CD14-positive monocyte (primary cell): ENCODE measurements around the gene DDX42. TPM values are rescaled to one million over a fixed set of nuclear protein-coding genes. Genes with fewer than 3 reads are reported as not detected.

Source experiments
- DNase-seq, 3 donors: peaks; one replicate each; pipeline ENCODE4 v3.0.0-alpha.2; 2011 to 2022
- H2AFZ ChIP-seq: 2 replicates; pipeline ENCODE4 v1.6.0; 2012; ENCODE audit warnings: mild to moderate bottlenecking, low read depth, low read length, inconsistent platforms; ENCODE audit not compliant: insufficient read depth, poor library complexity, severe bottlenecking
- H3K27ac ChIP-seq, 2 donors: 1 replicate in 1 of 2; 2 replicates in 1 of 2; pipeline ENCODE4 v1.5.1; 2012 to 2013; ENCODE audit warnings: low read length in 2 of 2, control low read depth in 1 of 2, inconsistent platforms in 1 of 2, low read depth in 1 of 2, mild to moderate bottlenecking in 1 of 2
- H3K27me3 ChIP-seq, 2 donors: one replicate each; pipeline versions ENCODE4 v1.6.0 to v1.6.1; 2011 to 2013; ENCODE audit warnings: low read length in 2 of 2; ENCODE audit not compliant: control insufficient read depth in 2 of 2, insufficient read depth in 2 of 2
- H3K36me3 ChIP-seq, 2 donors: replicated peaks in 1 of 2; 1 replicate in 1 of 2; 2 replicates in 1 of 2; pipeline versions ENCODE4 v1.5.1 to v1.6.1; 2012 to 2013; ENCODE audit warnings: low read length in 2 of 2, control low read depth in 1 of 2, inconsistent platforms in 1 of 2, mild to moderate bottlenecking in 1 of 2; ENCODE audit not compliant: insufficient read depth in 2 of 2, control insufficient read depth in 1 of 2
- H3K4me1 ChIP-seq, 2 donors: 1 replicate in 1 of 2; 2 replicates in 1 of 2; pipeline versions ENCODE4 v1.5.1 to v1.6.1; 2012 to 2013; ENCODE audit warnings: low read length in 2 of 2, control low read depth in 1 of 2, inconsistent platforms in 1 of 2, mild to moderate bottlenecking in 1 of 2, moderate library complexity in 1 of 2; ENCODE audit not compliant: insufficient read depth in 2 of 2, control insufficient read depth in 1 of 2
- H3K4me2 ChIP-seq: replicated peaks from 2 replicates; pipeline ENCODE3; 2012; ENCODE audit warnings: low read length, moderate library complexity, mild to moderate bottlenecking; ENCODE audit not compliant: poor library complexity, severe bottlenecking; ENCODE audit errors: extremely low read depth
- H3K4me3 ChIP-seq, 3 experiments: fragments of 200-600 bp in 1 of 3; sonication (generic) in 1 of 3; replicated peaks in 1 of 3; 1 replicate in 2 of 3; 2 replicates in 1 of 3; pipeline ENCODE4 v1.5.1; 2011 to 2013; ENCODE audit warnings: low read length in 3 of 3, mild to moderate bottlenecking in 3 of 3, control low read depth in 2 of 3, low read depth in 2 of 3, inconsistent platforms in 1 of 3, moderate library complexity in 1 of 3
- H3K79me2 ChIP-seq: 2 replicates; pipeline ENCODE4 v1.6.0; 2012; ENCODE audit warnings: mild to moderate bottlenecking, control low read depth, inconsistent platforms, low read length, moderate library complexity; ENCODE audit not compliant: insufficient read depth
- H3K9ac ChIP-seq: 2 replicates; pipeline ENCODE4 v1.6.0; 2017; ENCODE audit warnings: low read length, mild to moderate bottlenecking; ENCODE audit not compliant: insufficient read depth, poor library complexity, severe bottlenecking
- H3K9me3 ChIP-seq, 2 donors: replicated peaks in 1 of 2; 1 replicate in 1 of 2; 2 replicates in 1 of 2; pipeline versions ENCODE4 v1.5.1 to v1.6.1; 2012 to 2013; ENCODE audit warnings: low read length in 2 of 2, control low read depth in 1 of 2; ENCODE audit not compliant: control insufficient read depth in 1 of 2, insufficient read depth in 1 of 2
- H4K20me1 ChIP-seq: 2 replicates; pipeline ENCODE4 v1.6.0; 2012; ENCODE audit warnings: mild to moderate bottlenecking, low read length, control low read depth, moderate library complexity; ENCODE audit not compliant: insufficient read depth
- H3K27ac Mint-ChIP-seq, 7 donors: one replicate each; pipeline ENCODE4 v1.8.0; 2020; ENCODE audit warnings: mild to moderate bottlenecking in 7 of 7, mixed read lengths in 7 of 7, moderate library complexity in 6 of 7, inconsistent platforms in 2 of 7
- H3K27me3 Mint-ChIP-seq, 3 donors: one replicate each; pipeline ENCODE4 v1.8.0; 2021 to 2022; ENCODE audit warnings: low read depth in 3 of 3, mild to moderate bottlenecking in 3 of 3, mixed read lengths in 3 of 3, moderate library complexity in 3 of 3, inconsistent platforms in 1 of 3
- H3K36me3 Mint-ChIP-seq, 2 donors: one replicate each; pipeline ENCODE4 v1.8.0; 2020; ENCODE audit warnings: mixed read lengths in 2 of 2, inconsistent platforms in 1 of 2, mild to moderate bottlenecking in 1 of 2
- H3K4me1 Mint-ChIP-seq: one replicate; pipeline ENCODE4 v1.8.0; 2020; ENCODE audit warnings: mild to moderate bottlenecking, mixed read lengths
- H3K4me3 Mint-ChIP-seq, 2 donors: one replicate each; pipeline ENCODE4 v1.8.0; 2020; ENCODE audit warnings: mild to moderate bottlenecking in 2 of 2, mixed read lengths in 2 of 2, moderate library complexity in 1 of 2
- H3K9me3 Mint-ChIP-seq, 7 donors: one replicate each; pipeline ENCODE4 v1.8.0; 2020 to 2022; ENCODE audit warnings: mixed read lengths in 7 of 7, mild to moderate bottlenecking in 6 of 7, moderate library complexity in 6 of 7, inconsistent platforms in 2 of 7
- CTCF ChIP-seq: fragments of 200-600 bp; IDR thresholded peaks from one replicate; pipeline ENCODE4 v1.8.0; 2022; ENCODE audit warnings: antibody characterized with exemption, mild to moderate bottlenecking
- WGBS: methylation state at CpG from one replicate; pipeline ENCODE4 v1.1.5; 2013; ENCODE audit warnings: missing lambda C conversion rate; ENCODE audit not compliant: insufficient coverage; 5-methylcytosine and 5-hydroxymethylcytosine counted together
- intact Hi-C, 2 donors: fragments of 100-400 bp; cut with micrococcal nuclease; formaldehyde crosslinking; loops; one replicate each; pipeline versions ENCODE4 v1.15.0 to v1.15.1; 2023
- polyA plus RNA-seq, 3 donors: library from polyadenylated mRNA; depleted of rRNA in 1 of 3; unstranded in 2 of 3; stranded (reverse) in 1 of 3; fragments of 300-500 nt in 2 of 3; fragments of >200 nt in 1 of 3; fragmentation: Illumina TruSeq in 2 of 3; gene quantifications; 1 replicate in 2 of 3; 2 replicates in 1 of 3; pipeline ENCODE4 v1.2.3, GENCODE V29; 2012 to 2021

DDX42 gene
- polyA plus RNA-seq, 3 donors: 3.1 to 89.2 (median 5.3) TPM

- Histone ChIP-seq H4K20me1 (peaks cover 95% of the 10 kb centered on the region), H3K27ac (peak overlapping the region; percentile 11 to 56), H3K4me3 (no peak overlapping the region), H3K36me3 (peaks cover 71 to 83% of the 10 kb centered on the region in 2 donors), H3K79me2 (peaks cover 65% of the 10 kb centered on the region), H3K27me3 (no peaks in the 10 kb centered on the region), H3K9me3 (no peaks in the 10 kb centered on the region), H3K9ac (no peak overlapping the region), H3K4me2 (no peak overlapping the region), H2AFZ (peak overlapping the region; percentile 46), H3K4me1 (peaks cover 18 to 26% of the 10 kb centered on the region in 2 donors)
- peaks cover 0 to 1% (median 0%) of the 10 kb centered on the region in 3 donors for H3K27me3 Mint-ChIP-seq
- H3K9me3 Mint-ChIP-seq: no peaks in the 10 kb centered on the region
- DNase-seq: peak; percentile 44 to 73 (median 66)
- peak; percentile 77 for TF ChIP-seq CTCF
- H3K36me3 Mint-ChIP-seq: peaks cover 66 to 76% of the 10 kb centered on the region in 2 donors
- H3K27ac Mint-ChIP-seq: peak overlapping the region in 6 of 7 donors; percentile 40 to 88 (median 80)
- intact Hi-C loops: no loop called here
- WGBS: 22% methylated on average over 11 of the region's 13 CpGs
- peaks cover 34% of the 10 kb centered on the region for H3K4me1 Mint-ChIP-seq
- H3K4me3 Mint-ChIP-seq: no peak overlapping the region
These were observed 60.6 kb downstream of the DDX42 start for GRCh38 chr17:63834431-63835166.

GRCh38 chr17:63835167-63835720, 61.3 kb downstream of the DDX42 start:
- H3K27me3 ChIP-seq: no peaks in the 10 kb centered on the region
- H3K4me1 Mint-ChIP-seq: peaks cover 35% of the 10 kb centered on the region
- peak overlapping the region in 6 of 7 donors; percentile 15 to 81 (median 62) for H3K27ac Mint-ChIP-seq
- peaks cover 64 to 76% of the 10 kb centered on the region in 2 donors for H3K36me3 ChIP-seq
- peaks cover 0 to 1% (median 0%) of the 10 kb centered on the region in 3 donors for H3K27me3 Mint-ChIP-seq
- H3K9me3 ChIP-seq: no peaks in the 10 kb centered on the region
- intact Hi-C loops: no loop called here
- peaks cover 95% of the 10 kb centered on the region for H4K20me1 ChIP-seq
- peaks cover 65% of the 10 kb centered on the region for H3K79me2 ChIP-seq
- 88% methylated on average over 9 of the region's 9 CpGs for WGBS
- no peak for DNase-seq
- no peak overlapping the region for H3K9ac ChIP-seq
- no peak overlapping the region for H2AFZ ChIP-seq
- peaks cover 24 to 32% of the 10 kb centered on the region in 2 donors for H3K4me1 ChIP-seq
- no peak overlapping the region for H3K4me3 Mint-ChIP-seq
- no peak overlapping the region for H3K4me3 ChIP-seq
- H3K27ac ChIP-seq: peak overlapping the region in 1 of 2 donors; percentile 56
- no peak overlapping the region for H3K4me2 ChIP-seq
- no peaks in the 10 kb centered on the region for H3K9me3 Mint-ChIP-seq
- peak; percentile 13 for TF ChIP-seq CTCF
- peaks cover 59 to 70% of the 10 kb centered on the region in 2 donors for H3K36me3 Mint-ChIP-seq
